ENCODE measurements around the gene FAM53A.
A peak's percentile ranks its signal among the peaks of the same experiment; 100 is the strongest.

FAM53A gene

DNA sequence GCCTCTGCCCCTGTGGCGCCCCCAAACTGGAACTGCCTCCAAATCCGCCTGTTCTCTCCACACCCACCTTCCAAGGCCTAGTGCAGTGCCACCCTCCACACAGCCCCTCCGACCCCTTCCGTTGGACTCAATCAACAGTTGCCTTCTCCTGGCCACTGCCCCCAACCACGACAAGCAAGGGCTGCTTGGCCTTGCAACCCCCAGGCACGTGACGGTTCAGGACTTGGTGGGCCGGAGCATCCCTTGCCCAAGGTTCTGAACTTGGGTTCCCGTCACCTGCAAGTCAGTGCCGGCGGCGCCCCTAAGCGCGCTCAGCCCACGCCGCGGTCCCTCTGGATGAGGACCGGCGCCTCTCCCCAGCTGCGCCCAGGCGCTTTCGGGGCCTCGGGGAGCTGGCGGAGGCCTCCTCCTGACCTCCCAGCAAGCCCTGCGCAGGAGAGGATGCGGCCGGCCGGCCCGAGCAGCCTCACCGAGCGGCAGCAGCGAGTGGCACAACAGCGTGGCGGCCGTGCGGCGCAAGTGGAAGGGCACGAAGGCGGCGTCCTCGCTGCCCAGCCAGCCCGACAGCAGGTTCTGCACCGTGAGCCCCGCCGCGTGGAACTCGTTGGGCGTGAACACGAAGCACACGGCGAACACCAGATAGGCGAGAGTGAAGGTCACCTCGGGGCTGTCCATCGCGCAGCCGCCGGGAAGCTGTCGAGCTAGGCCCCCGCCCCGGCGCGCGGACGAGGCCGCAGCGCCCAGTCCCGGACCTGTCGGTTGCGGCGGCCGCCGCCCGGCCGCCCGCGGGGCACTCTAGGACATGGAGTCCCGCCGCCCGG is 36.3 kb upstream of the FAM53A start:
- H3K27me3 Mint-ChIP-seq = no peaks in the 10 kb centered on the region
- H3K4me1 Mint-ChIP-seq = peaks cover 51% of the 10 kb centered on the region
- H3K27ac Mint-ChIP-seq = peak overlapping the region; percentile 89
- peak overlapping the region; percentile 91 for H3K4me3 Mint-ChIP-seq
- peaks cover 2% of the 10 kb centered on the region for H3K36me3 Mint-ChIP-seq
- H3K9me3 Mint-ChIP-seq = no peaks in the 10 kb centered on the region

- Mint-ChIP-seq H3K9me3 (no peaks in the 10 kb centered on the region), H3K36me3 (peaks cover 2% of the 10 kb centered on the region), H3K27ac (peak overlapping the region; percentile 80), H3K4me3 (peak overlapping the region; percentile 73), H3K27me3 (no peaks in the 10 kb centered on the region), H3K4me1 (peaks cover 49% of the 10 kb centered on the region)
Observed at GRCh38 chr4:1718095-1718850, 34.2 kb upstream of the FAM53A start.

DNA sequence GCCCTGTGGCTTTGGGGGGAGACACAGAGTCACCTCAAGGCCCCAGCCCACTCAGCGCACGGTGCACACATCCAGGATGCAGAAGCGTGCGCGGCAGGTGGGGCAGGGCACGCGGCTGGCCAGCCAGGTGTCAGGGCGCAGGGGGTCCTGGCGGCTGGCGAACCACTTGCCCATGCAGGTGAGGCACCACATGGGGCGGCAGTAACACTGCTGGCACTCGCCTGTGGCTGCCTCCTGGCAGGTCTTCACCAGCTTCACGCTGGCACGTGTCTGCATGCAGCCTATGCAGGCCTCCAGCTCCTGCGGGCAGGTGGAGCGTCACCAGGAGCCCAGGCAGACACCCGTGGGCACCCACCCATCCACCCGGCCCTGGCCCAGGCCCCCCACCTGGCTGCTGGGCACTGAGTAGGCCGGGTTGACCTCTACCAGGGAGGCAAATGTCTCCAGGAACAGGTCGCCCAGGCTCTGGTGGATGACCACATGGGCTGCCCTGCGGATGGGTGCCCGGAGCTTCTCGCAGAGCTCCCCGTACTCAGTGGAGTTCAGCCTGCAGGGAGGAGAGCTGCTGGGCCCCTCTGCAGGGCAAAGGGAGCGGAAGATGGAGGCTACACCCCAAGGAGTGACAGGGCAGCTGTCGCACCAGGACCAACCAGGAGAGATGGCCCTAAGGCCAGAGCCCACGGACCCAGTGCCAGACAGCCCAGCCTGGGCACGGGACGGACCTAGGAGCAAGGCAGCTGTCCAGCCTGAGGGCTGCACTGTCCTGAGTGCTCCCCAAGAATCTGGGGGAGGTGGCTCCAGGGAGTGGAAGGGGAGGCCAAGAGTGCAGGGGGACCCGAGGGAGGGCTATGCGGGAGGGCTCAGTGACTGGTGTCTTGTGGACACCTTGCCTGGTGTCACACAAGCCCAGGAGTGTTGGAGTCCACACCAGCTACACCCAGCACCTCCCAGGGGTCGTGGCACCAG is 33.3 kb upstream of the FAM53A start:
- peak overlapping the region; percentile 26 for H3K4me3 Mint-ChIP-seq
- peaks cover 40% of the 10 kb centered on the region for H3K4me1 Mint-ChIP-seq
- peaks cover 2% of the 10 kb centered on the region for H3K36me3 Mint-ChIP-seq
- no peaks in the 10 kb centered on the region for H3K9me3 Mint-ChIP-seq
- no peaks in the 10 kb centered on the region for H3K27me3 Mint-ChIP-seq
- peak overlapping the region; percentile 30 for H3K27ac Mint-ChIP-seq

- Mint-ChIP-seq H3K36me3 (peaks cover 3% of the 10 kb centered on the region), H3K4me3 (no peak overlapping the region), H3K9me3 (no peaks in the 10 kb centered on the region), H3K4me1 (peaks cover 37% of the 10 kb centered on the region), H3K27me3 (no peaks in the 10 kb centered on the region), H3K27ac (peak overlapping the region; percentile 80)
Observed at GRCh38 chr4:1716065-1716945, 32.2 kb upstream of the FAM53A start.

- Mint-ChIP-seq H3K27ac (peak overlapping the region; percentile 55), H3K4me3 (peak overlapping the region; percentile 20)
Observed at GRCh38 chr4:1715002-1715758, 31.1 kb upstream of the FAM53A start.

DNA sequence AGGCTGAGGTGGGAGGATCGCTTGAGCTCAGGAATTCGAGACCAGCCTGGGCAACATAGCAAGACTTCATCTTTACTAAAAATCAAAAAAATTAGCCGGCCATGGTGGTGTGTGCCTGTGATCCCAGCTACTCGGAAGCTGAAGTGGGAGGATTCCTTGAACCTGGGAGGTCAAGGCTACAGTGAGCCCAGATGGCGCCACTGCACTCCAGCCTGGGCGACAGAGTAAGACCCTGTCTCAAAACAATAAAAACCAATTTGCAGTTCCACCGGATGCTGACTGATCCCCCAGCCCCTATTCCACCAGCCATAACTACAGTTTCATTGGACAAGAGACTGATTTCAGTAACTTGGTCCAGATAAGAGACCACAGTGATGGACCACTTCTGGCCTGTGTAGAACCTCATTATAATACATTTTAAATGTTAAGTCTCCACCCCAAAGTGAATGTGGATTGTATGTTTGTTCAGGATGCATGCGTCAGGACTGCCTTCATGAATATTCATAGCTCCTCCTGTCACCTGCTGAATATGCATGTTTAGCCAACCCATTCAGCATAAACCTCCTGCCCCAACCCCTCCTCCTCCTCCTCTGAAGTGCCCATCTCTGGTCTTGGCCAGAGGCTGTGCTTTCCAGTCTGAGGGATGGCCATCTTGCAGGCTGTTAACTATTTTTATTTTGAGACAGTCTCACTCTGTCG is 30.3 kb upstream of the FAM53A start:
- Mint-ChIP-seq H3K27ac (peak overlapping the region; percentile 41), H3K4me1 (peaks cover 49% of the 10 kb centered on the region), H3K36me3 (peaks cover 11% of the 10 kb centered on the region), H3K4me3 (peak overlapping the region; percentile 98), H3K9me3 (no peaks in the 10 kb centered on the region), H3K27me3 (no peaks in the 10 kb centered on the region)

More at GRCh38 chr4:1715002-1715758, 31.1 kb upstream of the FAM53A start:
- no peaks in the 10 kb centered on the region for H3K9me3 Mint-ChIP-seq
- H3K27me3 Mint-ChIP-seq = no peaks in the 10 kb centered on the region
- peaks cover 7% of the 10 kb centered on the region for H3K36me3 Mint-ChIP-seq
- peaks cover 45% of the 10 kb centered on the region for H3K4me1 Mint-ChIP-seq

- peak overlapping the region; percentile 96 for H3K27ac Mint-ChIP-seq
- no peaks in the 10 kb centered on the region for H3K27me3 Mint-ChIP-seq
- H3K36me3 Mint-ChIP-seq = peaks cover 11% of the 10 kb centered on the region
- peak overlapping the region; percentile 98 for H3K4me3 Mint-ChIP-seq
- H3K9me3 Mint-ChIP-seq = no peaks in the 10 kb centered on the region
- peaks cover 56% of the 10 kb centered on the region for H3K4me1 Mint-ChIP-seq
Observed at GRCh38 chr4:1713003-1713851, 29.1 kb upstream of the FAM53A start.

- H3K36me3 Mint-ChIP-seq = peaks cover 13% of the 10 kb centered on the region
- no peaks in the 10 kb centered on the region for H3K9me3 Mint-ChIP-seq
- peak within 1 kb of the TSS; percentile 96 for H3K27ac Mint-ChIP-seq
- peaks cover 58% of the 10 kb centered on the region for H3K4me1 Mint-ChIP-seq
- H3K4me3 Mint-ChIP-seq = peak within 1 kb of the TSS; percentile 98
- H3K27me3 Mint-ChIP-seq = no peaks in the 10 kb centered on the region
Observed at GRCh38 chr4:1712216-1713002, 28.3 kb upstream of the FAM53A start, which contains the start of gene SLBP. Gene SLBP (minus strand): TSS chr4:1712319. CDS start chr4:1712188, 131 bp downstream.

DNA sequence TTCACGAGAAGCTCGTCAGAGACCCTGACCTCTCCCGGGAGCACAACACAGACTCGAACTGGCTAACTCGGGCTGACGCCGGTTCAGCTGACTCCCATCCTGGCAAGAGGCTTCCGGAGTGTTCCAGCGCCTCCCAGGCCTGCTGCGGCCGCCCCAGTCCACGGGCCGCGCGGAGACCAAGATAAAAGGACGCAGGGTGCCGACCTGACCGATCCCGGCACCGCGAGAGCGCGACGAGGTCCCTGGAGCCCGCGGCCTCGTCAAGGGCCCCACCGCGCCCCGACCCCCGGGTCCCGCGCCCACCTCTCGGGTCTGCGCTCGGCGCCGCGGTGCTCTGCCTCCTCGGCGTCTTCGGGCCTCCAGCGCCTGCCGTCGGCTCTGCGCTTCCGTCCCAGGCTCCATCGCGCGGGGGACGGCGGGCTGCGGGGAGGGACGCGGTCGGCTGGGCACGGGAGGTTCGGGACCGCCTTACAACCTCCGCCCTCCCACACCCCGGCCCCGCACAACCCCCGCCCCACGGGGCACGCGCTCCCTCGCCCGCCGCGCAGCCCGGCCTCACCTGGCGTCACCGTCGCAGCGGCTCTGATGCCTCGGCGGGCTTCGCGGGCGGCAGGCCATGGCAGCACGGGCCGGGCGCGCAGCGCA is 27.6 kb upstream of the FAM53A start:
- peak overlapping the region; percentile 92 for H3K27ac Mint-ChIP-seq
- peak overlapping the region; percentile 98 for H3K4me3 Mint-ChIP-seq
- H3K9me3 Mint-ChIP-seq = no peaks in the 10 kb centered on the region
- peaks cover 13% of the 10 kb centered on the region for H3K36me3 Mint-ChIP-seq
- H3K27me3 Mint-ChIP-seq = no peaks in the 10 kb centered on the region
- peaks cover 58% of the 10 kb centered on the region for H3K4me1 Mint-ChIP-seq

DNA sequence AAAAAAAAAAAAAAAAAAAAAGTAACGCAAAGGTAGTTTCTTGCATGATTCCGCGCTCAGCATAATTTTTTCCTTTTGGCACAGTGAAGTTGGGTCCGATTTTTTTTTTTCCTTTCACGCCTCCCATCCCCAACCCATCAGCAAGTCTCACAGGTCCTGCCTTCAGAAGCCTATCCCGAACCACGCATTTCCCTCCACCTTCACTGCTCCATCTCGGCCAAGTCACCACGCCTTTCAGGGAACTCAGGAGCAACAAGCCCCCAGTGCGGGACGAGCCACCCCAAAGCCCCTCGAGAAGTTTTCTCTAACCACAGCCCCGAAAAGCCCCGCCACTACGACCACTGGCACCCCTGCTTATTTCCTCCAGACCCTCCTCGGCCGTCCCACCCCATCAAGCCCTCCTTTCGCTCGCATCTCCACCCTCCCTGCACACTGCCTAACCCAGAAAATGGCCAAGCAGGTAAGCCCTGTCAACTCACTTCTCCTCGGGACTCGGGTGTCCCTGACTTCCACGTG is 27.0 kb upstream of the FAM53A start:
- Mint-ChIP-seq H3K36me3 (peaks cover 13% of the 10 kb centered on the region), H3K27ac (peak overlapping the region; percentile 92), H3K4me3 (peak overlapping the region; percentile 98), H3K4me1 (peaks cover 58% of the 10 kb centered on the region), H3K27me3 (no peaks in the 10 kb centered on the region), H3K9me3 (no peaks in the 10 kb centered on the region)

DNA sequence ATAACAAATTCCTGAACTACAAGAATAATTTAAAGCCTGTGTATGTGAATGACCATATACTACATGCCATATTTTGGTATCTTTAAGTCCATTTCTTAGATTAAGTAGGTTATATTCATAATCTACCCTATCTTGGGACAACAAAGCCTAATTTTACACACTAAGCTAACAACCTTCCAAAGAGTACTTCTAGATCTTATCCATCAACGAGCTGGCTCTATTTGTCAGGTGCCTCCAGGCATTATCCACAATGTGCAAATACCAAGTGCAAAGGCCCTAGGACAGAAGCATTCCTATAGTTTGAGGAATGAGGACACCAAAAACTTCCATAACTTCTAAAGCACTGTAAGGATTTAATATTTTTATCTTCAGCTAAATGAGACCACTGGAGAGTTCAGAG is 24.5 kb upstream of the FAM53A start:
- H3K4me3 Mint-ChIP-seq = peak overlapping the region; percentile 38
- peaks cover 52% of the 10 kb centered on the region for H3K4me1 Mint-ChIP-seq
- H3K27me3 Mint-ChIP-seq = no peaks in the 10 kb centered on the region
- H3K27ac Mint-ChIP-seq = no peak overlapping the region
- H3K9me3 Mint-ChIP-seq = no peaks in the 10 kb centered on the region
- peaks cover 15% of the 10 kb centered on the region for H3K36me3 Mint-ChIP-seq
